ENCODE results near the gene IFT57.

Gene IFT57

GRCh38 chr3:108130701-108131474, 91.3 kb downstream of the IFT57 start:
- H3K27me3 ChIP-seq (ENCODE audit: insufficient read depth, low read length, poor library complexity, severe bottlenecking) = no peaks in the 10 kb centered on the region

GRCh38 chr3:108130236-108130635, 92.0 kb downstream of the IFT57 start:
- Histone ChIP-seq H2AFZ (ENCODE audit: low read length) (no peak overlapping the region), H3K9me3 (ENCODE audit: insufficient read depth, low read depth, low read length) (no peaks in the 10 kb centered on the region), H3K9ac (ENCODE audit: low read depth, low read length, poor library complexity, severe bottlenecking) (no peak overlapping the region), H3K4me3 (ENCODE audit: low read length, poor library complexity, severe bottlenecking) (no peak overlapping the region), H3K27me3 (ENCODE audit: insufficient read depth, low read length, poor library complexity, severe bottlenecking) (no peaks in the 10 kb centered on the region), H3K9me2 (replicated peaks; ENCODE audit: low read depth, low read length) (no peaks in the 10 kb centered on the region), H3F3A (ENCODE audit: low read depth) (peaks cover 8% of the 10 kb centered on the region), H3K4me2 (ENCODE audit: low read depth, low read length, poor library complexity, severe bottlenecking) (peak overlapping the region; percentile 67), H3K79me2 (ENCODE audit: insufficient read depth, low read length) (peaks cover 46% of the 10 kb centered on the region), H4K20me1 (ENCODE audit: insufficient read depth, low read length, poor library complexity, severe bottlenecking) (no peaks in the 10 kb centered on the region), H3K4me1 (ENCODE audit: insufficient read depth, low read length, poor library complexity, severe bottlenecking) (peaks cover 91% of the 10 kb centered on the region), H3K36me3 (ENCODE audit: insufficient read depth, low read length) (no peaks in the 10 kb centered on the region)
- TF ChIP-seq CTCF (conservative IDR thresholded peaks at IDR 0.05; ENCODE audit: low read length) = no peak
- no peak for TF ChIP-seq EZH2phosphoT487 (IDR thresholded peaks at IDR 0.05; ENCODE audit: borderline replicate concordance)

More at GRCh38 chr3:108130701-108131474, 91.3 kb downstream of the IFT57 start:
- Histone ChIP-seq H3K9me2 (replicated peaks; ENCODE audit: low read depth, low read length) (no peaks in the 10 kb centered on the region), H3K79me2 (ENCODE audit: insufficient read depth, low read length) (peaks cover 46% of the 10 kb centered on the region), H3K36me3 (ENCODE audit: insufficient read depth, low read length) (no peaks in the 10 kb centered on the region), H3K9me3 (ENCODE audit: insufficient read depth, low read depth, low read length) (no peaks in the 10 kb centered on the region), H4K20me1 (ENCODE audit: insufficient read depth, low read length, poor library complexity, severe bottlenecking) (no peaks in the 10 kb centered on the region), H3K4me1 (ENCODE audit: insufficient read depth, low read length, poor library complexity, severe bottlenecking) (peaks cover 88% of the 10 kb centered on the region), H3K4me2 (ENCODE audit: low read depth, low read length, poor library complexity, severe bottlenecking) (peak overlapping the region; percentile 67), H3F3A (ENCODE audit: low read depth) (peaks cover 5% of the 10 kb centered on the region), H2AFZ (ENCODE audit: low read length) (no peak overlapping the region), H3K9ac (ENCODE audit: low read depth, low read length, poor library complexity, severe bottlenecking) (no peak overlapping the region), H3K4me3 (ENCODE audit: low read length, poor library complexity, severe bottlenecking) (no peak overlapping the region)
- TF ChIP-seq EZH2phosphoT487 (IDR thresholded peaks at IDR 0.05; ENCODE audit: borderline replicate concordance) (no peak), CTCF (conservative IDR thresholded peaks at IDR 0.05; ENCODE audit: low read length) (no peak)

- Histone ChIP-seq H3K9me3 (ENCODE audit: insufficient read depth, low read depth, low read length) (no peaks in the 10 kb centered on the region), H4K20me1 (ENCODE audit: insufficient read depth, low read length, poor library complexity, severe bottlenecking) (no peaks in the 10 kb centered on the region), H3K36me3 (ENCODE audit: insufficient read depth, low read length) (no peaks in the 10 kb centered on the region), H3K27me3 (ENCODE audit: insufficient read depth, low read length, poor library complexity, severe bottlenecking) (no peaks in the 10 kb centered on the region), H3K4me2 (ENCODE audit: low read depth, low read length, poor library complexity, severe bottlenecking) (peak overlapping the region; percentile 94), H3K9ac (ENCODE audit: low read depth, low read length, poor library complexity, severe bottlenecking) (peak overlapping the region; percentile 88), H3F3A (ENCODE audit: low read depth) (peaks cover 19% of the 10 kb centered on the region), H3K4me1 (ENCODE audit: insufficient read depth, low read length, poor library complexity, severe bottlenecking) (peaks cover 89% of the 10 kb centered on the region), H2AFZ (ENCODE audit: low read length) (0 out of 2 replicates have a peak overlapping the region, but pooled peaks have one; percentile 10), H3K79me2 (ENCODE audit: insufficient read depth, low read length) (peaks cover 50% of the 10 kb centered on the region), H3K4me3 (ENCODE audit: low read length, poor library complexity, severe bottlenecking) (peak overlapping the region; percentile 74), H3K9me2 (replicated peaks; ENCODE audit: low read depth, low read length) (no peaks in the 10 kb centered on the region)
- no peak for TF ChIP-seq CTCF (conservative IDR thresholded peaks at IDR 0.05; ENCODE audit: low read length)
Observed at GRCh38 chr3:108127301-108127988, 94.8 kb downstream of the IFT57 start.
